ENCODE results near the gene CEP164. TPM values are rescaled to one million over a fixed set of nuclear protein-coding genes. Genes with fewer than 3 reads are reported as not detected.

CEP164 gene
- polyA plus RNA-seq, 1 donor from 2014 or later, result 27.4 TPM

DNA sequence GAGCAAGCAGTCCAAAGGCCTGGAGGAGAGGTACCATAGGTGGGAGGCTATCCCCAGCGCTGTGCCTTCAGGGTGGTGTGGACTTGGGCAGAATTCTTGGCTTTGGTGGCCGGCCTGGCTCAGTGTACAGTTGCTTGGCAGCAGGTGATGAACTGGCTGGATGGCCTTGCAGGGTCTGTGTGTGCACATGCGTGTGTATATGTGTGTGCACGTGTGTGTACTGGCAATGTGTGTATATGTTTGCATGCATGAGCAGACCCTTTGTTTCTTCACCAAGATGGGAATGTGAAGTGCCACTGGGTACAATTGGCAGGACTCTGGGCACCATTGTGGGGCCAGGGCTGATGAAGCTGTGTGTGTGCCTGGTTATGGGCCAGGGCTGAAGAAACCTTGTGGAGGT is 53.0 kb downstream of the CEP164 start:
- no peak overlapping the region for H3K9ac ChIP-seq (ENCODE audit: low read length)
- no peaks in the 10 kb centered on the region for H3K79me2 ChIP-seq (replicated peaks; ENCODE audit: insufficient read depth, low read length)
- H3K4me2 ChIP-seq (ENCODE audit: low read length), result no peak overlapping the region
- H3F3A ChIP-seq (ENCODE audit: insufficient read depth, low read length, poor library complexity, severe bottlenecking), result no peaks in the 10 kb centered on the region
- no peak for TF ChIP-seq EZH2 (IDR thresholded peaks at IDR 0.05; ENCODE audit: borderline replicate concordance, insufficient read depth, low read length, poor library complexity, severe bottlenecking)
- no peaks in the 10 kb centered on the region for H3K9me2 ChIP-seq (ENCODE audit: insufficient read depth, low read length)
- H2AFZ ChIP-seq (ENCODE audit: low read depth, low read length), result no peak overlapping the region
- no peak overlapping the region for H3K27ac ChIP-seq (ENCODE audit: low read length)
- no peaks in the 10 kb centered on the region for H4K20me1 ChIP-seq (ENCODE audit: insufficient read depth)
- H3K4me3 ChIP-seq (ENCODE audit: low read length), result no peak overlapping the region
- H3K36me3 ChIP-seq (ENCODE audit: insufficient read depth, low read length), result peaks cover 5% of the 10 kb centered on the region
- no peaks in the 10 kb centered on the region for H3K9me3 ChIP-seq (ENCODE audit: low read length)
- no peaks in the 10 kb centered on the region for H3K27me3 ChIP-seq (ENCODE audit: insufficient read depth, low read depth, low read length)

DNA sequence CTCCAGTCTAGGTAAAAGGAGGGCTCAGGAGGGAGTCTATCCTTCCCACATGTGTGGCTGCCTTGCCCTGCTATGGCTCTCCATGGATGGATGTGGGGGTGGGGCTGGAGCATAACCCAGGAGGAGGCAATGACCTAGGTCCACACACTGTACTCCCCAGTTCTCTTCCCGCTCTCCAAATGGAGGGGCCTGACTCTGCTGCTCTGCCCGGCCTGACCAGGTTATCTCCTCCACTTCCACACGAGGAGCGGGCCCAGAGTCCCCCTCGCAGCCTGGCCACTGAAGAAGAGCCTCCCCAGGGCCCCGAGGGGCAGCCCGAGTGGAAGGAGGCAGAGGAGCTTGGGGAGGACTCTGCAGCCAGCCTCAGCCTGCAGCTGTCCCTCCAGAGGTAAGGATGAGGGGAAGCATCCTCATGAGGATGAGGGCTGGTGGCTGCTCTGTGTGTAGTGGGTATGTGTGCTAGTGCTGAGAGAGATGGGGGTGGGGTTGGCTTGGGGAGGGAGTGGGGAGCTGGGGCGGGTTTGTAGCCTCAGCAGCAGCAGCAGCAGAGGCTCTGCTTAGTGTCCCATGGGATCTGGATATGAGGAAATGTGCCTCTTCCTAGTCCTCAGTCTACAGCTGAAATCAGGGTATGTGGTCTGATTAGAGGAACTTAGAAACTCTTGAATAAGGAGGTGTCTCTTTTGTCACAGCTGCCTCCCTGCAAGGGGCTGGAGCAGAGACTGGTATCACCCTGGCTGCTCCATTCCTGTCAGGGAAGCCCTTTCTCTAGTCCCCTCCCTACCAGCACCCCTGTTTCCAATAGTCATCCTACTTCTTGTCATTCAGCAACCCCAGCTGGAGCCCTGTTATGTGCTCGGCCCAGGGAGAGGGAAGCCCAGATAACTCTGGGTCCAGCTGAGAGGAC is 54.1 kb downstream of the CEP164 start:
- no peak overlapping the region for H3K9ac ChIP-seq (ENCODE audit: low read length)
- no peak overlapping the region for H2AFZ ChIP-seq (ENCODE audit: low read depth, low read length)
- H3K4me3 ChIP-seq (ENCODE audit: low read length), result no peak overlapping the region
- no peak overlapping the region for H3K27ac ChIP-seq (ENCODE audit: low read length)
- no peak overlapping the region for H3K4me2 ChIP-seq (ENCODE audit: low read length)
- no peaks in the 10 kb centered on the region for H3K9me2 ChIP-seq (ENCODE audit: insufficient read depth, low read length)
- H3K79me2 ChIP-seq (replicated peaks; ENCODE audit: insufficient read depth, low read length), result no peaks in the 10 kb centered on the region
- no peaks in the 10 kb centered on the region for H3K27me3 ChIP-seq (ENCODE audit: insufficient read depth, low read depth, low read length)
- no peaks in the 10 kb centered on the region for H3F3A ChIP-seq (ENCODE audit: insufficient read depth, low read length, poor library complexity, severe bottlenecking)
- TF ChIP-seq MXI1 (conservative IDR thresholded peaks at IDR 0.05; ENCODE audit: poor library complexity, severe bottlenecking) (no peak), SMC3 (conservative IDR thresholded peaks at IDR 0.05; ENCODE audit: poor library complexity) (no peak)
- TF ChIP-seq, protein P1, sequence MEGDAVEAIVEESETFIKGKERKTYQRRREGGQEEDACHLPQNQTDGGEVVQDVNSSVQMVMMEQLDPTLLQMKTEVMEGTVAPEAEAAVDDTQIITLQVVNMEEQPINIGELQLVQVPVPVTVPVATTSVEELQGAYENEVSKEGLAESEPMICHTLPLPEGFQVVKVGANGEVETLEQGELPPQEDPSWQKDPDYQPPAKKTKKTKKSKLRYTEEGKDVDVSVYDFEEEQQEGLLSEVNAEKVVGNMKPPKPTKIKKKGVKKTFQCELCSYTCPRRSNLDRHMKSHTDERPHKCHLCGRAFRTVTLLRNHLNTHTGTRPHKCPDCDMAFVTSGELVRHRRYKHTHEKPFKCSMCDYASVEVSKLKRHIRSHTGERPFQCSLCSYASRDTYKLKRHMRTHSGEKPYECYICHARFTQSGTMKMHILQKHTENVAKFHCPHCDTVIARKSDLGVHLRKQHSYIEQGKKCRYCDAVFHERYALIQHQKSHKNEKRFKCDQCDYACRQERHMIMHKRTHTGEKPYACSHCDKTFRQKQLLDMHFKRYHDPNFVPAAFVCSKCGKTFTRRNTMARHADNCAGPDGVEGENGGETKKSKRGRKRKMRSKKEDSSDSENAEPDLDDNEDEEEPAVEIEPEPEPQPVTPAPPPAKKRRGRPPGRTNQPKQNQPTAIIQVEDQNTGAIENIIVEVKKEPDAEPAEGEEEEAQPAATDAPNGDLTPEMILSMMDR (IDR thresholded peaks at IDR 0.05; ENCODE audit: poor library complexity, severe bottlenecking), result no peak
- TF ChIP-seq, protein P2, sequence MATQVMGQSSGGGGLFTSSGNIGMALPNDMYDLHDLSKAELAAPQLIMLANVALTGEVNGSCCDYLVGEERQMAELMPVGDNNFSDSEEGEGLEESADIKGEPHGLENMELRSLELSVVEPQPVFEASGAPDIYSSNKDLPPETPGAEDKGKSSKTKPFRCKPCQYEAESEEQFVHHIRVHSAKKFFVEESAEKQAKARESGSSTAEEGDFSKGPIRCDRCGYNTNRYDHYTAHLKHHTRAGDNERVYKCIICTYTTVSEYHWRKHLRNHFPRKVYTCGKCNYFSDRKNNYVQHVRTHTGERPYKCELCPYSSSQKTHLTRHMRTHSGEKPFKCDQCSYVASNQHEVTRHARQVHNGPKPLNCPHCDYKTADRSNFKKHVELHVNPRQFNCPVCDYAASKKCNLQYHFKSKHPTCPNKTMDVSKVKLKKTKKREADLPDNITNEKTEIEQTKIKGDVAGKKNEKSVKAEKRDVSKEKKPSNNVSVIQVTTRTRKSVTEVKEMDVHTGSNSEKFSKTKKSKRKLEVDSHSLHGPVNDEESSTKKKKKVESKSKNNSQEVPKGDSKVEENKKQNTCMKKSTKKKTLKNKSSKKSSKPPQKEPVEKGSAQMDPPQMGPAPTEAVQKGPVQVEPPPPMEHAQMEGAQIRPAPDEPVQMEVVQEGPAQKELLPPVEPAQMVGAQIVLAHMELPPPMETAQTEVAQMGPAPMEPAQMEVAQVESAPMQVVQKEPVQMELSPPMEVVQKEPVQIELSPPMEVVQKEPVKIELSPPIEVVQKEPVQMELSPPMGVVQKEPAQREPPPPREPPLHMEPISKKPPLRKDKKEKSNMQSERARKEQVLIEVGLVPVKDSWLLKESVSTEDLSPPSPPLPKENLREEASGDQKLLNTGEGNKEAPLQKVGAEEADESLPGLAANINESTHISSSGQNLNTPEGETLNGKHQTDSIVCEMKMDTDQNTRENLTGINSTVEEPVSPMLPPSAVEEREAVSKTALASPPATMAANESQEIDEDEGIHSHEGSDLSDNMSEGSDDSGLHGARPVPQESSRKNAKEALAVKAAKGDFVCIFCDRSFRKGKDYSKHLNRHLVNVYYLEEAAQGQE (IDR thresholded peaks at IDR 0.05; ENCODE audit: borderline replicate concordance), result no peak
- H3K36me3 ChIP-seq (ENCODE audit: insufficient read depth, low read length), result no peaks in the 10 kb centered on the region
- no peaks in the 10 kb centered on the region for H4K20me1 ChIP-seq (ENCODE audit: insufficient read depth)
- no peaks in the 10 kb centered on the region for H3K9me3 ChIP-seq (ENCODE audit: low read length)

DNA sequence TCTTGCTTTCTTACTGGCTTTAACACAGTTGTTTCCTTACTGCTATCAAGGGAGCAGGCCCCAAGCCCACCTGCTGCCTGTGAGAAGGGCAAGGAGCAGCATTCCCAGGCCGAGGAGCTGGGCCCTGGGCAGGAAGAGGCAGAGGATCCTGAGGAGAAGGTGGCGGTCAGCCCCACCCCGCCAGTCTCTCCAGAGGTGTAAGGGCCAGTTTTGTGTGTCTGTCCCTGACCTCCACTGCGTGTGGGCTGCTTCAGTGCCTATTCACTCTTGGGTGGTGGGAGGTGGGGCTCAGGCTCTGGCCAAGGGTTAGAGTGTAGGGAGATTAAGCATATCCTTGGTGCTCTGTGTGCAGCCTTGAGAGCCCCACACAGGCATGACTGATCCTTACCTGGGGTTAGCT is 55.1 kb downstream of the CEP164 start:
- H2AFZ ChIP-seq (ENCODE audit: low read depth, low read length), result no peak overlapping the region
- H3K36me3 ChIP-seq (ENCODE audit: insufficient read depth, low read length), result no peaks in the 10 kb centered on the region
- H3K27me3 ChIP-seq (ENCODE audit: insufficient read depth, low read depth, low read length), result no peaks in the 10 kb centered on the region

More for the DNA sequence above, 55.1 kb downstream of the CEP164 start:
- TF ChIP-seq EP300 (conservative IDR thresholded peaks at IDR 0.05; ENCODE audit: poor library complexity, severe bottlenecking) (no peak), RAD21 (conservative IDR thresholded peaks at IDR 0.05) (no peak), POLR2AphosphoS5 (IDR thresholded peaks at IDR 0.05) (no peak), MXI1 (conservative IDR thresholded peaks at IDR 0.05; ENCODE audit: poor library complexity, severe bottlenecking) (no peak), TAF1 (IDR thresholded peaks at IDR 0.05; ENCODE audit: low read depth) (no peak), SMC3 (conservative IDR thresholded peaks at IDR 0.05; ENCODE audit: poor library complexity) (no peak), EZH2 (IDR thresholded peaks at IDR 0.05; ENCODE audit: borderline replicate concordance, insufficient read depth, low read length, poor library complexity, severe bottlenecking) (no peak)
- TF ChIP-seq, protein P2 (IDR thresholded peaks at IDR 0.05; ENCODE audit: borderline replicate concordance), result no peak
- TF ChIP-seq, protein P1 (IDR thresholded peaks at IDR 0.05; ENCODE audit: poor library complexity, severe bottlenecking), result no peak
- H3F3A ChIP-seq (ENCODE audit: insufficient read depth, low read length, poor library complexity, severe bottlenecking), result no peaks in the 10 kb centered on the region
- no peaks in the 10 kb centered on the region for H3K9me3 ChIP-seq (ENCODE audit: low read length)
- no peaks in the 10 kb centered on the region for H4K20me1 ChIP-seq (ENCODE audit: insufficient read depth)
- H3K9me2 ChIP-seq (ENCODE audit: insufficient read depth, low read length), result no peaks in the 10 kb centered on the region
- no peak overlapping the region for H3K4me2 ChIP-seq (ENCODE audit: low read length)
- H3K4me3 ChIP-seq (ENCODE audit: low read length), result no peak overlapping the region
- H3K27ac ChIP-seq (ENCODE audit: low read length), result no peak overlapping the region
- H3K9ac ChIP-seq (ENCODE audit: low read length), result no peak overlapping the region
- H3K79me2 ChIP-seq (replicated peaks; ENCODE audit: insufficient read depth, low read length), result no peaks in the 10 kb centered on the region
